A549 (cell line): ENCODE data around the gene ZNF646.

Experiments used
- CBX2 ChIP-seq: fragments of 200-600 bp; sonication (generic); IDR thresholded peaks from 2 replicates; pipeline ENCODE4 v1.6.1; 2016; ENCODE audit warnings: low read depth, mild to moderate bottlenecking, borderline replicate concordance
- CBX8 ChIP-seq: fragments of 200-600 bp; sonication (generic); IDR thresholded peaks from 2 replicates; pipeline ENCODE4 v1.6.1; 2016
- CTCF ChIP-seq: fragments of >200 bp; sonication (Bioruptor Twin); formaldehyde crosslinking; IDR thresholded peaks from 3 replicates; pipeline ENCODE4 v1.5.1; 2016
- EHMT2 ChIP-seq: fragments of 200-600 bp; sonication (generic); IDR thresholded peaks from 2 replicates; pipeline ENCODE4 v1.6.1; 2016; ENCODE audit warnings: antibody characterized with exemption, low read depth, mild to moderate bottlenecking, moderate library complexity
- EP300 ChIP-seq, 2 experiments: fragments of >200 bp; sonication (Bioruptor Twin); formaldehyde crosslinking; IDR thresholded peaks; 2 replicates in 1 of 2; 3 replicates in 1 of 2; pipeline ENCODE4 v1.6.1; 2016 to 2017
- JUNB ChIP-seq: fragments of >200 bp; sonication (Bioruptor Twin); formaldehyde crosslinking; IDR thresholded peaks from 2 replicates; pipeline ENCODE4 v1.6.1; 2016
- MAFK ChIP-seq: fragments of 450-650 bp; IDR thresholded peaks from 2 replicates; pipeline ENCODE4 v1.6.1; 2014; ENCODE audit not compliant: partially characterized antibody
- NFE2L2 ChIP-seq: fragments of 150-350 bp; conservative IDR thresholded peaks from 2 replicates; pipeline ENCODE4 v1.6.1; 2014; ENCODE audit warnings: low read length
- POLR2A ChIP-seq: IDR thresholded peaks from 2 replicates; pipeline ENCODE4 v1.6.1; 2012; ENCODE audit warnings: mild to moderate bottlenecking, low read length
- RCOR1 ChIP-seq: fragments of 150-350 bp; IDR thresholded peaks from 2 replicates; pipeline ENCODE4 v1.6.1; 2014; ENCODE audit warnings: antibody characterized with exemption, low read length, low read depth
- REST ChIP-seq: fragments of 200-600 bp; sonication (generic); IDR thresholded peaks from 2 replicates; pipeline ENCODE4 v1.6.1; 2016; ENCODE audit warnings: antibody characterized with exemption, mild to moderate bottlenecking, moderate library complexity
- RFX5 ChIP-seq: fragments of 450-650 bp; IDR thresholded peaks from 2 replicates; pipeline ENCODE4 v1.7.1; 2014; ENCODE audit warnings: antibody characterized with exemption, mild to moderate bottlenecking, moderate library complexity
- SMC3 ChIP-seq: fragments of >200 bp; sonication (Bioruptor Twin); formaldehyde crosslinking; IDR thresholded peaks from 3 replicates; pipeline ENCODE4 v1.6.1; 2018; ENCODE audit warnings: inconsistent platforms
- TF ChIP-seq, protein P1 (sequence below): IDR thresholded peaks from 2 replicates; pipeline ENCODE4 v1.6.1; 2012

- no peak for TF ChIP-seq RCOR1
- no peak for TF ChIP-seq POLR2A
- TF ChIP-seq CTCF: no peak
- TF ChIP-seq NFE2L2: no peak
- TF ChIP-seq, protein P1, sequence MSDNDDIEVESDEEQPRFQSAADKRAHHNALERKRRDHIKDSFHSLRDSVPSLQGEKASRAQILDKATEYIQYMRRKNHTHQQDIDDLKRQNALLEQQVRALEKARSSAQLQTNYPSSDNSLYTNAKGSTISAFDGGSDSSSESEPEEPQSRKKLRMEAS: no peak
- no peak for TF ChIP-seq CBX8
- TF ChIP-seq SMC3: no peak
- no peak for TF ChIP-seq RFX5
- TF ChIP-seq EHMT2: no peak
- TF ChIP-seq EP300 (IDR thresholded peaks at IDR 0.05): no peak
- TF ChIP-seq REST: no peak
- no peak for TF ChIP-seq JUNB
- TF ChIP-seq MAFK: no peak
- TF ChIP-seq CBX2: no peak
Observed at GRCh38 chr16:31092330-31092729, 18.1 kb downstream of the ZNF646 start.
